ENCODE results near the gene GJA4.
"Not testable (repeated sequence)": the region's sequence is repeated elsewhere in the genome, so short reads cannot be mapped to it uniquely, and the experiment has no call there.

Gene GJA4

DNA sequence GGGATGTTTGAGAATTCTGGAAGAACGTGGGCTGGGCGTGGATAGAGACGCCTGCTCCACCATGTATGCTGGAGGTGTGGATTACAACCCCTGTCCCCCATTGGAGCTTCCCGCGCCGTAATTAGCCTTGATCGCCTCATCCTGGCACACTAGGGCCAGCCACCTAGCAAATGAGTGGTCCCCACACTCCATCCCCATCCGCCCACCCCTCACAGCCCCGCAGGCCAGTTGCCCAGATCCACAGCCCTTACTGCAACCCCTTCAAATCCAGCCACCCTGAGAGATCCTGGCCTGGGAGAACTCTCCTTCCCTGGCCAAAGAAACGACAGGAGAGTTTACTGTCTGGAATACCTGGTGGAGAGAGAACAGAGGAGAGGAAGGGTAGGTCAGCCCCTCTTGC is 375 bp upstream of the GJA4 start:
- peak overlapping the region; percentile 7 for H3K4me3 Mint-ChIP-seq
- H3K27ac Mint-ChIP-seq = no peak overlapping the region

DNA sequence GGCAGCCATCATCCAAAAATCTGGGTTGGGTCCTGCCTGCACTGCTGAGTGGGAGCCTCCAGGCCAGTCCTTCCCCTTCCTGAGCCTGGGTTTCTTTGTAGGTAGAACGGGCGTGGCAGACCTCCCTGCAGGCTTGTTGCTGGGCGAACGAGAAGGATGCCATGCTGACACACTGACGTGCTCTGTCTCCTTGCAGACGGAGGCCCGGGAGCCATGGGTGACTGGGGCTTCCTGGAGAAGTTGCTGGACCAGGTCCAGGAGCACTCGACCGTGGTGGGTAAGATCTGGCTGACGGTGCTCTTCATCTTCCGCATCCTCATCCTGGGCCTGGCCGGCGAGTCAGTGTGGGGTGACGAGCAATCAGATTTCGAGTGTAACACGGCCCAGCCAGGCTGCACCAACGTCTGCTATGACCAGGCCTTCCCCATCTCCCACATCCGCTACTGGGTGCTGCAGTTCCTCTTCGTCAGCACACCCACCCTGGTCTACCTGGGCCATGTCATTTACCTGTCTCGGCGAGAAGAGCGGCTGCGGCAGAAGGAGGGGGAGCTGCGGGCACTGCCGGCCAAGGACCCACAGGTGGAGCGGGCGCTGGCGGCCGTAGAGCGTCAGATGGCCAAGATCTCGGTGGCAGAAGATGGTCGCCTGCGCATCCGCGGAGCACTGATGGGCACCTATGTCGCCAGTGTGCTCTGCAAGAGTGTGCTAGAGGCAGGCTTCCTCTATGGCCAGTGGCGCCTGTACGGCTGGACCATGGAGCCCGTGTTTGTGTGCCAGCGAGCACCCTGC is 1.4 kb downstream of the GJA4 start:
- Mint-ChIP-seq H3K27ac (no peak overlapping the region), H3K36me3 (peaks cover 5% of the 10 kb centered on the region), H3K27me3 (peaks cover 22% of the 10 kb centered on the region), H3K9me3 (no peaks in the 10 kb centered on the region), H3K4me3 (no peak overlapping the region), H3K4me1 (peaks cover 14% of the 10 kb centered on the region)
- ATAC-seq (ENCODE audit: low read depth) (no peak), DNase-seq (ENCODE audit: low spot score in 2 of 2) (no peak)

More for the DNA sequence above, 375 bp upstream of the GJA4 start:
- ATAC-seq (ENCODE audit: low read depth) (no peak), DNase-seq (ENCODE audit: low spot score in 2 of 2) (no peak)
- peaks cover 2% of the 10 kb centered on the region for H3K36me3 Mint-ChIP-seq
- H3K9me3 Mint-ChIP-seq = no peaks in the 10 kb centered on the region
- H3K27me3 Mint-ChIP-seq = peaks cover 25% of the 10 kb centered on the region
- peaks cover 14% of the 10 kb centered on the region for H3K4me1 Mint-ChIP-seq

DNA sequence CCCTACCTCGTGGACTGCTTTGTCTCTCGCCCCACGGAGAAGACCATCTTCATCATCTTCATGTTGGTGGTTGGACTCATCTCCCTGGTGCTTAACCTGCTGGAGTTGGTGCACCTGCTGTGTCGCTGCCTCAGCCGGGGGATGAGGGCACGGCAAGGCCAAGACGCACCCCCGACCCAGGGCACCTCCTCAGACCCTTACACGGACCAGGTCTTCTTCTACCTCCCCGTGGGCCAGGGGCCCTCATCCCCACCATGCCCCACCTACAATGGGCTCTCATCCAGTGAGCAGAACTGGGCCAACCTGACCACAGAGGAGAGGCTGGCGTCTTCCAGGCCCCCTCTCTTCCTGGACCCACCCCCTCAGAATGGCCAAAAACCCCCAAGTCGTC is 2.0 kb downstream of the GJA4 start:
- ATAC-seq (ENCODE audit: low read depth) (no peak), DNase-seq (ENCODE audit: low spot score in 2 of 2) (no peak)
- Mint-ChIP-seq H3K27ac (no peak overlapping the region), H3K36me3 (peaks cover 5% of the 10 kb centered on the region), H3K4me3 (no peak overlapping the region), H3K9me3 (no peaks in the 10 kb centered on the region), H3K4me1 (peaks cover 14% of the 10 kb centered on the region), H3K27me3 (peaks cover 22% of the 10 kb centered on the region)

DNA sequence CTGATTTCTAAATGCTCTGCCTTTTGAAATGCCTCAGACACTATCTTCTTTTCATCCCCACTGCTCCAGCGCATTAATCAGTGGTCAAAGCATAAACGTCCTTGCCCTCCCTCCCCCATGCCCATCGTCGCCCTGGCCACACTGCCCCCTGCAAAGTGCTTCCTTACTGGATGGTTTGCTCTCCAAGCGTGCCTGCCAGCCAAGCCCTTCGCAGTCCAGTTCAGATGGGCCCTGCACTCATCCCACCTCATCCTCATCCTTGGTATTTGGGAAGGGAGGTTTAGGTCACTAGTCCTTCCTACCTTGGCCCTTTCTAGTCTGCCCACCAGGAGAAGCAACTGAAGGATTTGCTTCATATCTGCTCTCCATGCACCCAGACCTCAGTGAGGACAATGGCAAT is 3.1 kb downstream of the GJA4 start:
- Mint-ChIP-seq H3K27me3 (peaks cover 16% of the 10 kb centered on the region), H3K9me3 (no peaks in the 10 kb centered on the region), H3K27ac (peak overlapping the region; percentile 15), H3K36me3 (peaks cover 7% of the 10 kb centered on the region), H3K4me1 (peaks cover 14% of the 10 kb centered on the region), H3K4me3 (no peak overlapping the region)
- no peak for ATAC-seq (ENCODE audit: low read depth)
- DNase-seq (ENCODE audit: low spot score in 2 of 2) = no peak

DNA sequence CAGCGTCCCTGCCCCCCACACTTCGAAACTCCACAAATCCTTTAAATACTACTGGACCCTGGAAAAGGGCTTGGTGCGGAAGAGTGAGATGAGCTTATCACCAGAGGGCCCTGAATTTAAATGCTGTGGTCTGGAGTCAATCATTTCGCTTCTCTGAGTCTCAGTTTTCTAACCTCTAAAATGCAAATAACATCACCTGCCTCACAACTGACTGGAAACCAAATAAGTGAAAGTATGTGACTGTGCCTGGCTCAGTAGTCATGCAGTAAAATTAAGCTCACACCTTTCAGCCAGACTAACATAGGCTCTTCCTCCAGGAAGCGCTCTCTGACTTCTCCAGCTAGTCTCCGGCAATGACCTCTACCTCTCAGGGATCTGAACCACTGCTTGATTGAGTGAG is 4.2 kb downstream of the GJA4 start:
- Mint-ChIP-seq H3K4me3 (no peak overlapping the region), H3K27me3 (peaks cover 15% of the 10 kb centered on the region), H3K9me3 (no peaks in the 10 kb centered on the region), H3K4me1 (peaks cover 12% of the 10 kb centered on the region), H3K36me3 (peaks cover 7% of the 10 kb centered on the region), H3K27ac (no peak overlapping the region)
- no peak for DNase-seq (ENCODE audit: low spot score in 2 of 2)
- no peak for ATAC-seq (ENCODE audit: low read depth)

DNA sequence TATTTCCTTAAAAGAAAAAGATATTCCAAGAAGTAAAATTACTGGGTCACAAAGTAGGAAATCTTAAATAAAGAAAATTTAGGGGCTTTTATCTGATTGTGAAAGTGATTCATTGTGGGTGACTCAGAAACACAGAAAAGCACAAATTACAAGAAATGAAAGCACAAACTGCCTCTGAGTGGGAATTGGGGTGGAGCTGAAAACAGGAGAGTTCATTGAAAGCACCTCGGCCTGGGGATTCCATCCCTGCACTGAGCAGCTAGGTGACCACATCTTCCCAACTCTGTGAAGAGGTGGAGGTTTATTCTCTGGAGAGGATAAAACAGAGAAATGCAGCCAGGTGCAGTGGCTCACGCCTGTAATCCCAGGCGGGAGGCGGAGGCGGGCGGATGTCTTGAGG is 7.4 kb downstream of the GJA4 start:
- H3K27ac Mint-ChIP-seq = no peak overlapping the region
- DNase-seq (ENCODE audit: low spot score in 2 of 2) (no peak), ATAC-seq (ENCODE audit: low read depth) (no peak)
- H3K4me3 Mint-ChIP-seq = no peak overlapping the region
- peaks cover 4% of the 10 kb centered on the region for H3K9me3 Mint-ChIP-seq
- H3K27me3 Mint-ChIP-seq = peaks cover 3% of the 10 kb centered on the region
- H3K4me1 Mint-ChIP-seq = peaks cover 6% of the 10 kb centered on the region
- H3K36me3 Mint-ChIP-seq = peaks cover 16% of the 10 kb centered on the region

GRCh38 chr1:34803770-34804169 is 11.0 kb downstream of the GJA4 start:
- ATAC-seq (ENCODE audit: low read depth) = no peak
- H3K36me3 Mint-ChIP-seq = peaks cover 17% of the 10 kb centered on the region
- no peaks in the 10 kb centered on the region for H3K27me3 Mint-ChIP-seq

GRCh38 chr1:34806396-34806795 is 13.6 kb downstream of the GJA4 start:
- Mint-ChIP-seq H3K36me3 (peaks cover 23% of the 10 kb centered on the region), H3K27me3 (peaks cover 3% of the 10 kb centered on the region), H3K4me1 (no peaks in the 10 kb centered on the region), H3K27ac (no peak overlapping the region), H3K4me3 (no peak overlapping the region), H3K9me3 (peaks cover 6% of the 10 kb centered on the region)
- ATAC-seq (ENCODE audit: low read depth) = no peak
- no peak for DNase-seq (ENCODE audit: low spot score in 2 of 2)

More at GRCh38 chr1:34803770-34804169, 11.0 kb downstream of the GJA4 start:
- Mint-ChIP-seq H3K27ac (no peak overlapping the region), H3K4me1 (no peaks in the 10 kb centered on the region), H3K9me3 (peaks cover 4% of the 10 kb centered on the region), H3K4me3 (no peak overlapping the region)
- DNase-seq (ENCODE audit: low spot score in 2 of 2) = no peak

- Mint-ChIP-seq H3K9me3 (peaks cover 6% of the 10 kb centered on the region), H3K4me3 (no peak overlapping the region), H3K27ac (no peak overlapping the region), H3K27me3 (peaks cover 3% of the 10 kb centered on the region), H3K4me1 (no peaks in the 10 kb centered on the region), H3K36me3 (peaks cover 21% of the 10 kb centered on the region)
- no peak for DNase-seq (ENCODE audit: low spot score in 2 of 2)
- ATAC-seq (ENCODE audit: low read depth) = no peak
Measured at GRCh38 chr1:34808051-34808810, 15.4 kb downstream of the GJA4 start.

DNA sequence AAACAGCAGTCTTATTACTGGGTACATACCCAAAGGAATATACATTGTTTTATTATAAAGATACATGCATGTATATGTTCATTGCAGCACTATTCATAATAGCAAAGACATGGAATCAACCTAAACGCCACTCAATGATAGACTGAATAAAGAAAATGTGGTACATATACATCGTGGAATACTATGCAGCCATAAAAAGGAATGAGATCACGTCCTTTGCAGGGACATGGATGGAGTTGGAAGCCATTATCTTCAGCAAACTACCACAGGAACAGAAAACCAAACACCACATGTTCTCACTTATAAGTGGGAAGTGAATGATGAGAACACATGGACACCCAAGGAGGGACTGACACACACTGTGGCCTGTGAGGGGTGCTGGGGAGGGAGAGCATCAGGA is 18.0 kb downstream of the GJA4 start:
- not testable (repeated sequence) for H3K27me3 Mint-ChIP-seq; H3K4me1 Mint-ChIP-seq; H3K4me3 Mint-ChIP-seq; H3K9me3 Mint-ChIP-seq; H3K27ac Mint-ChIP-seq; ATAC-seq (ENCODE audit: low read depth); DNase-seq (ENCODE audit: low spot score in 2 of 2)
- peaks cover 16% of the 10 kb centered on the region for H3K36me3 Mint-ChIP-seq

- peaks cover 8% of the 10 kb centered on the region for H3K36me3 Mint-ChIP-seq
- no peaks in the 10 kb centered on the region for H3K27me3 Mint-ChIP-seq
- H3K4me3 Mint-ChIP-seq = no peak overlapping the region
- DNase-seq (ENCODE audit: low spot score in 2 of 2) = no peak
- ATAC-seq (ENCODE audit: low read depth) = no peak
- no peak overlapping the region for H3K27ac Mint-ChIP-seq
- no peaks in the 10 kb centered on the region for H3K9me3 Mint-ChIP-seq
- no peaks in the 10 kb centered on the region for H3K4me1 Mint-ChIP-seq
Measured at GRCh38 chr1:34816332-34816731, 23.5 kb downstream of the GJA4 start.

GRCh38 chr1:34816778-34817177 is 24.0 kb downstream of the GJA4 start:
- no peak for DNase-seq (ENCODE audit: low spot score in 2 of 2)
- H3K4me1 Mint-ChIP-seq = no peaks in the 10 kb centered on the region
- H3K9me3 Mint-ChIP-seq = no peaks in the 10 kb centered on the region
- no peak overlapping the region for H3K4me3 Mint-ChIP-seq
- no peaks in the 10 kb centered on the region for H3K27me3 Mint-ChIP-seq
- no peak for ATAC-seq (ENCODE audit: low read depth)
- H3K27ac Mint-ChIP-seq = no peak overlapping the region
- H3K36me3 Mint-ChIP-seq = peaks cover 8% of the 10 kb centered on the region

GRCh38 chr1:34818862-34819261 is 26.1 kb downstream of the GJA4 start:
- DNase-seq (ENCODE audit: low spot score in 2 of 2); H3K9me3 Mint-ChIP-seq: not testable (repeated sequence)

GRCh38 chr1:34822202-34822601 is 29.4 kb downstream of the GJA4 start:
- no peak for ATAC-seq (ENCODE audit: low read depth)
- Mint-ChIP-seq H3K36me3 (peaks cover 7% of the 10 kb centered on the region), H3K4me3 (no peak overlapping the region), H3K27me3 (no peaks in the 10 kb centered on the region), H3K27ac (no peak overlapping the region), H3K9me3 (peaks cover 2% of the 10 kb centered on the region), H3K4me1 (no peaks in the 10 kb centered on the region)
- DNase-seq (ENCODE audit: low spot score in 2 of 2) = no peak

More at GRCh38 chr1:34818862-34819261, 26.1 kb downstream of the GJA4 start:
- H3K4me1 Mint-ChIP-seq; H3K36me3 Mint-ChIP-seq; H3K4me3 Mint-ChIP-seq; H3K27ac Mint-ChIP-seq; H3K27me3 Mint-ChIP-seq; ATAC-seq (ENCODE audit: low read depth): not testable (repeated sequence)
